ENCODE measurements around the gene TCP11L2.

- TF ChIP-seq EZH2phosphoT487 (IDR thresholded peaks at IDR 0.05; ENCODE audit: insufficient read depth, low read depth) = no peak
- TF ChIP-seq EZH2 (IDR thresholded peaks at IDR 0.05; ENCODE audit: insufficient read depth, poor library complexity, severe bottlenecking) = no peak
Measured at GRCh38 chr12:106285982-106286381, 16.6 kb upstream of the TCP11L2 start.
